Loucy (cell line): ENCODE results near the gene FHIT.

Source experiments
- H2AFZ ChIP-seq: fragments of 200-600 bp; sonication (generic); 2 replicates; pipeline ENCODE4 v1.6.0; 2016; ENCODE audit warnings: antibody characterized with exemption, mild to moderate bottlenecking, low read length, moderate library complexity
- H3F3A ChIP-seq: fragments of 200-600 bp; 2 replicates; pipeline ENCODE4 v1.6.0; 2016; ENCODE audit warnings: antibody characterized with exemption, low read depth, mild to moderate bottlenecking
- H3K27me3 ChIP-seq: fragments of 200-600 bp; sonication (generic); 2 replicates; pipeline ENCODE4 v1.6.1; 2014; ENCODE audit warnings: low read length, mild to moderate bottlenecking; ENCODE audit not compliant: insufficient read depth, poor library complexity, severe bottlenecking
- H3K36me3 ChIP-seq: fragments of 200-600 bp; sonication (generic); 2 replicates; pipeline ENCODE4 v1.6.1; 2016; ENCODE audit warnings: low read length; ENCODE audit not compliant: insufficient read depth
- H3K4me1 ChIP-seq: fragments of 200-600 bp; sonication (generic); 2 replicates; pipeline ENCODE4 v1.5.1; 2014; ENCODE audit warnings: low read length, mild to moderate bottlenecking; ENCODE audit not compliant: insufficient read depth, poor library complexity, severe bottlenecking
- H3K4me2 ChIP-seq: fragments of 200-600 bp; sonication (generic); 2 replicates; pipeline ENCODE4 v1.6.0; 2014; ENCODE audit warnings: antibody characterized with exemption, low read length, low read depth, mild to moderate bottlenecking; ENCODE audit not compliant: poor library complexity, severe bottlenecking
- H3K4me3 ChIP-seq: fragments of 200-600 bp; sonication (generic); 2 replicates; pipeline ENCODE4 v1.5.1; 2014; ENCODE audit warnings: low read length, mild to moderate bottlenecking, mixed read lengths; ENCODE audit not compliant: poor library complexity, severe bottlenecking
- H3K79me2 ChIP-seq: fragments of 200-600 bp; sonication (generic); 2 replicates; pipeline ENCODE4 v1.6.1; 2014; ENCODE audit warnings: low read length; ENCODE audit not compliant: insufficient read depth
- H3K9ac ChIP-seq: fragments of 200-600 bp; sonication (generic); 2 replicates; pipeline ENCODE4 v1.6.0; 2014; ENCODE audit warnings: mild to moderate bottlenecking, low read depth, low read length, moderate library complexity; ENCODE audit not compliant: poor library complexity, severe bottlenecking
- H3K9me2 ChIP-seq: fragments of 200-600 bp; sonication (generic); replicated peaks from 2 replicates; pipeline ENCODE4 v1.6.1; 2016; ENCODE audit warnings: low read depth, low read length, mixed read lengths
- H3K9me3 ChIP-seq: fragments of 200-600 bp; sonication (generic); 2 replicates; pipeline ENCODE4 v1.6.1; 2014; ENCODE audit warnings: mild to moderate bottlenecking, antibody characterized with exemption, low read length, low read depth; ENCODE audit not compliant: insufficient read depth
- H4K20me1 ChIP-seq: fragments of 200-600 bp; sonication (generic); 2 replicates; pipeline ENCODE4 v1.6.0; 2014; ENCODE audit warnings: antibody characterized with exemption, low read length, mild to moderate bottlenecking; ENCODE audit not compliant: insufficient read depth, poor library complexity, severe bottlenecking
- EZH2phosphoT487 ChIP-seq: fragments of 200-600 bp; IDR thresholded peaks from 2 replicates; pipeline ENCODE4 v1.6.1; 2018; ENCODE audit warnings: antibody characterized with exemption, mild to moderate bottlenecking, moderate library complexity, borderline replicate concordance
- TF ChIP-seq, protein P1 (sequence below): fragments of 200-600 bp; sonication (generic); conservative IDR thresholded peaks from 2 replicates; pipeline ENCODE4 v1.5.1; 2014; ENCODE audit warnings: mild to moderate bottlenecking, antibody characterized with exemption, low read length

FHIT gene

DNA sequence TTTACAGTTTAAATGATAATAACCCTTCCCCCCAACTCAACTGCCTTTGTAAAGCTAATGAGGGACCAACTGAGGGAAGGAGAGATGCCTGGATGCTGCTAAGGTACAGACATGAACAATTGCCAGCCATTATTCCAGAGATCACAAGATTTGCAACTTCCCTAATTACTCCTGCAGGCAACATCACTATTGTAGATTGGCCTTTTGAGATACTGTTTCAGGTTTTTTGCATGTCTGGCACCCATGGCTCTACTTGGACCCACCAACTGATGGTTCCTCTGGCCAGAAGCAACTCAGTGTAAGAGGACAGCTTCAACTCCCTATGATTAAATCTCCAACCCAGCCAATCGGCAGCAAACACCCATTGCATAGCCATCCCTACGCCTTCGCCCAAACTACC lies 478.7 kb downstream of the FHIT start:
- Histone ChIP-seq H3F3A (no peaks in the 10 kb centered on the region), H3K36me3 (no peaks in the 10 kb centered on the region), H3K4me1 (no peaks in the 10 kb centered on the region), H3K9me2 (no peaks in the 10 kb centered on the region), H3K27me3 (no peaks in the 10 kb centered on the region), H3K4me2 (no peak overlapping the region), H3K9me3 (no peaks in the 10 kb centered on the region; the same call in 1 of the 2 replicates), H3K9ac (no peak overlapping the region), H4K20me1 (no peaks in the 10 kb centered on the region), H3K4me3 (no peak overlapping the region), H2AFZ (no peak overlapping the region), H3K79me2 (no peaks in the 10 kb centered on the region)
- TF ChIP-seq, protein P1, sequence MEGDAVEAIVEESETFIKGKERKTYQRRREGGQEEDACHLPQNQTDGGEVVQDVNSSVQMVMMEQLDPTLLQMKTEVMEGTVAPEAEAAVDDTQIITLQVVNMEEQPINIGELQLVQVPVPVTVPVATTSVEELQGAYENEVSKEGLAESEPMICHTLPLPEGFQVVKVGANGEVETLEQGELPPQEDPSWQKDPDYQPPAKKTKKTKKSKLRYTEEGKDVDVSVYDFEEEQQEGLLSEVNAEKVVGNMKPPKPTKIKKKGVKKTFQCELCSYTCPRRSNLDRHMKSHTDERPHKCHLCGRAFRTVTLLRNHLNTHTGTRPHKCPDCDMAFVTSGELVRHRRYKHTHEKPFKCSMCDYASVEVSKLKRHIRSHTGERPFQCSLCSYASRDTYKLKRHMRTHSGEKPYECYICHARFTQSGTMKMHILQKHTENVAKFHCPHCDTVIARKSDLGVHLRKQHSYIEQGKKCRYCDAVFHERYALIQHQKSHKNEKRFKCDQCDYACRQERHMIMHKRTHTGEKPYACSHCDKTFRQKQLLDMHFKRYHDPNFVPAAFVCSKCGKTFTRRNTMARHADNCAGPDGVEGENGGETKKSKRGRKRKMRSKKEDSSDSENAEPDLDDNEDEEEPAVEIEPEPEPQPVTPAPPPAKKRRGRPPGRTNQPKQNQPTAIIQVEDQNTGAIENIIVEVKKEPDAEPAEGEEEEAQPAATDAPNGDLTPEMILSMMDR = no peak
- TF ChIP-seq EZH2phosphoT487 = no peak

DNA sequence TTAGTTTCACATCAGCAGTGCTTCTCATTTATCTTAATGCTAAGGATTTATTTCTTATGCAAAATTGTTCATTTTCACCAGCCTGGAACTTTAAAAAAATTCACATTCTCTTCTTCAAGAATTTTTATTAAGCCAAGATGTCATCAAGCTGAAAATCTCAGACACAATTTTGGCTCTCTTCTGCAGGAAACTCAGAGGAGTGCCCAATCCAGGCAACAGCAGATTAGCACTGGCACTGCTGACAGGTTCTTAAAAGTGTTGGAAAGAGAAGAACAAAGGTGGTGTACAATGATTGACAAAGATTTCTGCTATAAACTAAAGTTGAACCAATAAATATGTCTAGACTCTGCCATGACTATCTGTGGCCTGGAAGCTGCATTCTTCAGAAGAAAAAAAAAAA lies 479.5 kb downstream of the FHIT start:
- Histone ChIP-seq H3K4me1 (no peaks in the 10 kb centered on the region), H3K4me3 (no peak overlapping the region), H3K9me3 (no peaks in the 10 kb centered on the region; the same call in 1 of the 2 replicates), H3K79me2 (no peaks in the 10 kb centered on the region), H3K4me2 (no peak overlapping the region), H3F3A (no peaks in the 10 kb centered on the region), H3K9me2 (no peaks in the 10 kb centered on the region), H3K27me3 (no peaks in the 10 kb centered on the region), H3K9ac (no peak overlapping the region), H2AFZ (no peak overlapping the region), H3K36me3 (no peaks in the 10 kb centered on the region), H4K20me1 (no peaks in the 10 kb centered on the region)
- TF ChIP-seq, protein P1 = no peak
- TF ChIP-seq EZH2phosphoT487 = no peak

DNA sequence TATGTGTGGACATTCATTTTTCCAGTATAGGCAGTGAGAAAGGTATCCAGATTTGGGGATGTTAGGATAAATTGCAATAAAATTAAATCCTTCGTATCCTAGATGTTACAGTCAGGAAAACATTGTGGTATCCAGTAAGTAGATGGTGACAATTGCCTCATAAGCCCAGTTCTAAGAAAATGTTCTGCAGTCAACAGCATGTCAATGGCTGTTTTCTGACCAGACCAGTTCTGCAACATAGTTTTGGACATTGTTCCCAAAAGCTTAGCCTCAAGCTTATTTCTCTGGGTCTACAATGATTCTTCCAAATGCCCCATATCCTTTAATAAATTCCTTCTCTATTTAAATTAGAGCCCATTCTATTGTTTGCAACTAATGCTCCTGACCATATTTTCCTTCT lies 480.7 kb downstream of the FHIT start:
- TF ChIP-seq EZH2phosphoT487 = no peak
- TF ChIP-seq, protein P1 = no peak
- Histone ChIP-seq H3K27me3 (no peaks in the 10 kb centered on the region), H3K9me3 (no peaks in the 10 kb centered on the region; the same call in 1 of the 2 replicates), H3F3A (no peaks in the 10 kb centered on the region), H2AFZ (no peak overlapping the region), H3K9me2 (no peaks in the 10 kb centered on the region), H4K20me1 (no peaks in the 10 kb centered on the region), H3K4me3 (no peak overlapping the region), H3K36me3 (no peaks in the 10 kb centered on the region), H3K4me2 (no peak overlapping the region), H3K4me1 (no peaks in the 10 kb centered on the region), H3K9ac (no peak overlapping the region), H3K79me2 (no peaks in the 10 kb centered on the region)
